GM12891 (cell line): ENCODE results near the gene PP2D1.
A peak's percentile ranks its signal among the peaks of the same experiment; 100 is the strongest.
"Not testable (repeated sequence)": the region's sequence is repeated elsewhere in the genome, so short reads cannot be mapped to it uniquely, and the experiment has no call there.

ENCODE experiments used
- DNase-seq: peaks from one replicate; pipeline ENCODE4 v3.0.0; 2011; ENCODE audit warnings: low spot score; ENCODE audit not compliant: insufficient read length
- FAIRE-seq: peaks from 2 replicates; lab custom pipeline; 2011; peaks lifted over from hg19 to GRCh38; lab: Jason Lieb, UNC
- PAX5 ChIP-seq: IDR thresholded peaks from 2 replicates; pipeline ENCODE4 v1.6.1; 2011; ENCODE audit warnings: low read length, moderate library complexity, mild to moderate bottlenecking; ENCODE audit not compliant: insufficient read depth, severe bottlenecking
- POLR2A ChIP-seq: IDR thresholded peaks from 2 replicates; pipeline ENCODE4 v1.6.1; 2011; ENCODE audit warnings: low read depth, low read length, control low read depth
- POLR2AphosphoS5 ChIP-seq: IDR thresholded peaks from 2 replicates; pipeline ENCODE4 v1.6.1; 2011; ENCODE audit warnings: low read depth, low read length, control low read depth
- POU2F2 ChIP-seq: IDR thresholded peaks from 2 replicates; pipeline ENCODE4 v1.6.1; 2011; ENCODE audit warnings: low read depth, mild to moderate bottlenecking, control low read depth, low read length, moderate library complexity
- SPI1 ChIP-seq: IDR thresholded peaks from 2 replicates; pipeline ENCODE4 v1.6.1; 2011; ENCODE audit warnings: low read depth, low read length, control low read depth
- TAF1 ChIP-seq: IDR thresholded peaks from 2 replicates; pipeline ENCODE4 v1.6.1; 2011; ENCODE audit warnings: low read depth, low read length, control low read depth

PP2D1 gene

DNA sequence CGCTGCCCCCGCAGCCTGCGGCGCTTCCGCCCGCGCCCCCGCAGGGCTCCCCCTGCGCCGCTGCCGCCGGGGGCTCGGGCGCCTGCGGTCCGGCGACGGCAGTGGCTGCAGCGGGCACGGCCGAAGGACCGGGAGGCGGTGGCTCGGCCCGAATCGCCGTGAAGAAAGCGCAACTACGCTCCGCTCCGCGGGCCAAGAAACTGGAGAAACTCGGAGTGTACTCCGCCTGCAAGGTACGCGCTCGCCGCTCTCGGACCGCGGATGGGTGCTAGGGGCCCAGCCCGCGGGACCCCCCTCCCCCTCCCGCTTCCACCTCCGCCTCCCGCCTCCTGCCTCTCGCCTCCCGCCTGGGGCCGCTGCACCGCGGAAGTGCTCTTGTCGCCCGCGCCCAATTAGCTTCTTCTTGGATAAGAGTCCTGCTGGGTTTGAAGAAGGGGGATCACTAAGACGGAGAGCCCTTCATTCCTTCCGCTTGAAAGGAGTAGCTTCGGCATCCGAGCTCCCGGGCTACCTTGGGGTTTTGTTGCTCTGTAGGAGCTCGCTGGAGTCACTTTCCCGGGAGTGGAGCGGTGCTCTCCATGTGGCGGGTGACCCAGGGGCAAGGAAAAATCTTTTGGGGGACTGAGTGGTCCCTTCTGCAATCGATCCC is 28.6 kb upstream of the PP2D1 start:
- peak; percentile 55 for DNase-seq
- TF ChIP-seq POLR2AphosphoS5: no peak
- no peak for TF ChIP-seq PAX5
- no peak for TF ChIP-seq TAF1
- no peak; the same call in 1 of the 2 replicates for TF ChIP-seq POLR2A
- TF ChIP-seq POU2F2: no peak
- no peak for TF ChIP-seq SPI1
- peak; percentile 81 for FAIRE-seq

DNA sequence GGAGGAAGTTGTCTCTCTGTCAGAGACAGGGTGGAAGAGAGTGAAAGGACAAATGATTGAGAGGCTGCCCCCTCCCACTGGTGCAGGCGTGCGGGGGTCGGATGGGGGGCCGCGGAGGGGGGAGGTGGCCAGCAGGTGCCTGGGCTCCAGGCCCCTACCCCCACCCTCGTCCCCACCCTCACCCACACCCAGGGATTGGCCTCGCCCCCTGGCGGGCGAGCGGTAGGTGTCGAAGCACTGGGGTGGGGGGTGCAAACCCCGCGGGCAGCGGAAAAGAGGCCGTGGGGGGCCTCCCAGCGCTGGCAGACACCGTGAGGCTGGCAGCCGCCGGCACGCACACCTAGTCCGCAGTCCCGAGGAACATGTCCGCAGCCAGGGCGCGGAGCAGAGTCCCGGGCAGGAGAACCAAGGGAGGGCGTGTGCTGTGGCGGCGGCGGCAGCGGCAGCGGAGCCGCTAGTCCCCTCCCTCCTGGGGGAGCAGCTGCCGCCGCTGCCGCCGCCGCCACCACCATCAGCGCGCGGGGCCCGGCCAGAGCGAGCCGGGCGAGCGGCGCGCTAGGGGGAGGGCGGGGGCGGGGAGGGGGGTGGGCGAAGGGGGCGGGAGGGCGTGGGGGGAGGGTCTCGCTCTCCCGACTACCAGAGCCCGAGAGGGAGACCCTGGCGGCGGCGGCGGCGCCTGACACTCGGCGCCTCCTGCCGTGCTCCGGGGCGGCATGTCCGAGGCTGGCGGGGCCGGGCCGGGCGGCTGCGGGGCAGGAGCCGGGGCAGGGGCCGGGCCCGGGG is 27.9 kb upstream of the PP2D1 start, which contains the start of gene KAT2B:
Gene KAT2B (plus strand): TSS at position 682 of the 783 bp plus-strand sequence. CDS start 32 bp downstream, at position 714.
- peak; percentile 69 for DNase-seq
- TF ChIP-seq POLR2A (no peak), SPI1 (no peak), PAX5 (no peak), POU2F2 (no peak), TAF1 (no peak), POLR2AphosphoS5 (no peak; the same call in 1 of the 2 replicates)
- peak; percentile 77 for FAIRE-seq

DNA sequence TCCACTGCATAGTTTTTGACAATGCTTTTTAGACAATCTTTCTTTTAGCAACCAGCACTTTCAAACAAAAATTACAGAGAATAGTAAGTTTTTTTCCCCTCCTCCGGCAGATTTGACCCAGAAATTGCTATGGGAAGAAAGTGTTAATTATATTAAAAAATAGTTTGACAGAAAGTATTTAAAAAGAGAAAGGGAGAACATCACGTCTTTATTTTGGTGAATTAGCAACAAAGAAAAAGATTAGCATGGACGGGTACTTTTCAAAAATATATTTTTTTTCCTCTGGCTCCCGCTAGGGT is 27.4 kb upstream of the PP2D1 start:
- no peak for FAIRE-seq
- TF ChIP-seq POLR2AphosphoS5 (no peak), POLR2A (no peak), POU2F2 (no peak), TAF1 (no peak), SPI1 (no peak), PAX5 (no peak)
- no peak for DNase-seq

DNA sequence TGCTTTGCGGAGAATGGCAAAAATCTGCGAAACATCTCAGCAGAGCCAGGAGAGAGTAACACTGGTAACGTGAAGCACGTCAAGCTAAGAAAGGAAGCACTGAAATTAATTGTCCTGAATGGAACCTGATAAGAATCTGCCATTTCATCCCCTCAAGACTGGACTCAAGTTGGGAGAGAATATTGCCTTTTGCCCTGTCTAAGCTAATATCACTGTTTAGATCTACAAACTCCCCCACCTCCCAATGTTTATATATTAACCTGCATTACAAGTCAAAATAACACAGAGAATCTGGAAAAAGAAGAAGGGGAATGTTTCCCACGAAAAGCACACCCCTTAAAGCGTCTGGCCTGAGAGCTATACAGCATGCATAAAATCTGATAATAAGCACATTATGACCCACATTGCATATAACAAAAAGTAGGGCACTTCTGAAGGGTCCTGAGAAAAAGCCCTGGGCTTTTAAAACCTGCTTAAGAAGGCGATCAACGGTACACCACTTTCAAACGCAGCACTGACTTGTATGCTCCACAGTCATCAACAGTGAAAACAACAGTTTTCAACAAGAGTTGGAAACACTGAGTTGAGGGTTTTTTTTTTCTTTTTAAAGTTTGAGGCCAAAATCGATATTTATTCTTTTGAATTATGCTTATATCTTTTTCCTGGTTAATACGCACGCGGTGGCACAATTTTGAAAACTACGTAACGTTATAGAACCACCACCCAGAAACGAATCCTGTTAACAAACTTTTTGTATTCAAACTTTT is 26.8 kb upstream of the PP2D1 start:
- DNase-seq (no peak), FAIRE-seq (no peak)
- TF ChIP-seq TAF1: no peak
- no peak for TF ChIP-seq POU2F2
- no peak for TF ChIP-seq PAX5

DNA sequence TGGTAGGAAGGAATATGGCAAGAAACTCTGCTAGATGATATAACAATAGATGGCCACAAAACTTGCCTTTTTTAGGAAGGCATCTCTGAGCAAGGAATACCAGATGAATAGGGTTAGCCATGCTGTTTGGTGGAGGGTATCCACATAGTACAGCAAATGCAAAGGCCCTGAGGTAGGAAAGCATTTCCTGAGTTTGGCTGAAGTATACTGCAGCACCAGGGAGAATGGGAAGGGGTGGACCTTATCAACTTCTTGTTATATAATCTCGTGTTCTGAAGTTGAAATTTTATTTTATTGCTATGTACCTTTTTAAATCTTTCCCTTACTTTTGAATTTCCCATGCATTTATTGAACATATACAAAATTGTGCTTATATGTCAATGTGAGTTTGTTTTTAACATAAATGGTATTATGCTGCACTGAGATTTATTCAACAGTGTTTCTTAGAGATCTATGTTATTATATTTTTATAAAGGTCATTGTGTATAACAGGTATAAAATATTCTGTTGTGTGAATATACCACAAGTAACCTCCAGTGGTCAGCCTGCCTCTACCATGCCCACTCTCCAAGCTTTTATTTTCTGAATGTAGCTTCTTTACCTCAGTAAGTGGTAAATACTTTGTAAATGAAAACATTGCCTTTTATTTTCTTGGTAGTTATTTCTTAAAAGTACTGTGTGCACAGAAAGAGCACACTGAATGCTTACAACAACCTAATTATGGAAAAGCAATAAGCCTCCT is 25.4 kb upstream of the PP2D1 start:
- DNase-seq (no peak), FAIRE-seq (no peak)

DNA sequence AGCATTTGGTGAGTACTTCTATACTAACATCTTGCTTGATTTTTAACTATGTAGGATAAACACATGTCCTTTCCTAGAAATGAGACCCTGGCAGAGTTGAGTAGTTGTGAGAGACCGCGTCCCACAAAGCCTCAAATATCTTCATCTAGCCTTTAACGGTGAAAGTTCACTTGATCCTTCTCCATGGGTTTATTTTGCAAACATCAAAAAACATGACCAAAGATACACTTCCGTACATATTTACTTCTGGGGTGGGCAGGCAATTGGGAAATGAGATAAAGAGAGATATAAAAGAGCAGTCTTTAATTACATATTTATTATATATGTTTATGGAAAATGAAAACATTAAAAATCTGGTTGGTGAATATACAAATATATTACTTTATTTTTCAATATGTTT is 23.0 kb upstream of the PP2D1 start:
- FAIRE-seq (no peak), DNase-seq (no peak)
- no peak for TF ChIP-seq POU2F2

More for the DNA sequence above, 25.4 kb upstream of the PP2D1 start:
- no peak for TF ChIP-seq POU2F2
- no peak for TF ChIP-seq SPI1
- TF ChIP-seq PAX5: no peak
- TF ChIP-seq POLR2AphosphoS5: no peak
- TF ChIP-seq POLR2A: no peak
- no peak for TF ChIP-seq TAF1

DNA sequence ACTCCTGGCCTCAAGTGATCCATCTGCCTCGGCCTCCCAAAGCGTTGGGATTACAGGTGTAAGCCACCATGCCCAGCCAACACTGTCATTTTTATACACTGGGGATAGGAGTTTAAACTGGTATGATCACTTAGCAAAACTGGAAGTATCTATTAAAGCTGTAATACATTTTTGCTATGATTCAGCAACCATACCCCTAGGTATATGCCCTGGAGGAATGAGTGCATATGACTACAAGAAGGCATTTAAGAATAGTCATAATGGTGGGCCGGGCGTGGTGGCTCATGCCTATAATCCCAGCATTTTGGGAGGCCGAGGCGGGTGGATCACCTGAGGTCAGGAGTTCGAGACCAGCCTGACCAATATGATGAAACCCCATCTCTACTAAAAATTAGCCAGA is 19.9 kb upstream of the PP2D1 start:
- not testable (repeated sequence) for DNase-seq, FAIRE-seq

DNA sequence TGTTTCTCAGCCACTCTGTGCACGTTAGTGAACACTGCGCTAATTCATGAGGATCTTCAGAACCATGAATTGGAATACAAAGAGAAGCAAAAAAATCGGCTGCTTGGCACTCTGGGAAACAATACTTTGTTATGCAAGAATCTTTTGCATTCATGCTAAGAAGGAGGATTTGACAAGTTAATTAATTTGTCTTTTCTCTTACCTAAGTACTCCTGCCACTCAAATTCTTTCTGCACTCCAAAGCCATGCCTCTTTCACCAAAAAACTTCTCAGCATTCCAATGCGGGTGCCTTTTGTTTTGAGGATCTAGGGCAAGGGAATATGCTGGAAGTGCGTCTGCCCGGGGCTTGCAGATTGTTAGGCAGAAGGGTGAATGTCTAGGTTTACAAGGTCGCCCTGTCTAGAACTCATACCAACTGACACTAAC is 16.9 kb upstream of the PP2D1 start:
- TF ChIP-seq POLR2A (no peak), POU2F2 (no peak), TAF1 (no peak), POLR2AphosphoS5 (no peak), PAX5 (no peak), SPI1 (no peak)
- no peak for FAIRE-seq
- DNase-seq: no peak

DNA sequence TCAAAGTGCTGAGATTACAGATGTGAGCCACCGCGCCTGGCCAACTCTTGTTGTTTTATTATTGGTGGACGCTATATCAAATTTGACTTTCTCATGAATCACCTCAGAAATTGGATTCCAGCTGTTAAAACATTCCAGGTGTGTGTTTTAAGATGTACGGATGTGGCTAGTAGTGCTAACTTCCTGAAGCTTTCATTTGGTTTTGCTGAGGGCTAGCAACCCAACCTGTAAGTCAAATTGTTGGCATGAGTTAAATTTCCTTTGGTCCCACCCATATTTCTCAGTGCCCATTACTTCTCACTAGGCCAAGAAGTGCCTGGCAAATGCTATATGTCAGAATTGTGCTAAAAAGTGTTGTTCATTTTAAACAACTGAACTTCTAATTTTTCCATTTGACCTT is 15.1 kb upstream of the PP2D1 start:
- no peak for TF ChIP-seq PAX5
- TF ChIP-seq POLR2A: no peak
- TF ChIP-seq POLR2AphosphoS5: no peak
- TF ChIP-seq POU2F2: no peak
- no peak for TF ChIP-seq TAF1
- TF ChIP-seq SPI1: no peak
- FAIRE-seq (no peak), DNase-seq (no peak)
